HG03064 (cell line): ENCODE results near the gene SMPDL3A.

Experiments used
- ATAC-seq: cut with Tn5 transposase; IDR thresholded peaks from one replicate; pipeline ENCODE4 v1.9.1; 2021; ENCODE audit warnings: low read depth; ENCODE audit not compliant: unreplicated experiment

SMPDL3A gene

GRCh38 chr6:122801397-122801796, 12.3 kb downstream of the SMPDL3A start:
- no peak for ATAC-seq

GRCh38 chr6:122803171-122803661, 14.2 kb downstream of the SMPDL3A start:
- no peak for ATAC-seq

GRCh38 chr6:122804962-122805485, 16.0 kb downstream of the SMPDL3A start:
- no peak for ATAC-seq

GRCh38 chr6:122806291-122806690, 17.2 kb downstream of the SMPDL3A start:
- ATAC-seq = no peak

GRCh38 chr6:122808121-122808885, 19.2 kb downstream of the SMPDL3A start:
- ATAC-seq = no peak

GRCh38 chr6:122809001-122809400, 19.9 kb downstream of the SMPDL3A start:
- ATAC-seq = no peak

- no peak for ATAC-seq
Measured at GRCh38 chr6:122809691-122810090, 20.6 kb downstream of the SMPDL3A start.

- ATAC-seq = no peak
Measured at GRCh38 chr6:122810189-122810588, 21.1 kb downstream of the SMPDL3A start.

GRCh38 chr6:122817358-122817757, 28.3 kb downstream of the SMPDL3A start:
- ATAC-seq = no peak

- ATAC-seq = no peak
Measured at GRCh38 chr6:122817766-122818165, 28.7 kb downstream of the SMPDL3A start.

GRCh38 chr6:122818866-122819265, 29.8 kb downstream of the SMPDL3A start:
- no peak for ATAC-seq

- no peak for ATAC-seq
Measured at GRCh38 chr6:122821095-122821494, 32.0 kb downstream of the SMPDL3A start.

- ATAC-seq = no peak
Measured at GRCh38 chr6:122825163-122825562, 36.1 kb downstream of the SMPDL3A start.

- ATAC-seq = no peak
Measured at GRCh38 chr6:122829456-122829855, 40.4 kb downstream of the SMPDL3A start.

GRCh38 chr6:122831511-122831910, 42.5 kb downstream of the SMPDL3A start:
- ATAC-seq = no peak

- no peak for ATAC-seq
Measured at GRCh38 chr6:122832459-122832858, 43.4 kb downstream of the SMPDL3A start.

GRCh38 chr6:122833021-122833491, 44.0 kb downstream of the SMPDL3A start:
- no peak for ATAC-seq

GRCh38 chr6:122838060-122838780, 49.2 kb downstream of the SMPDL3A start:
- ATAC-seq = no peak

- ATAC-seq = no peak
Measured at GRCh38 chr6:122839472-122839871, 50.4 kb downstream of the SMPDL3A start.

GRCh38 chr6:122839906-122840305, 50.8 kb downstream of the SMPDL3A start:
- ATAC-seq = no peak

GRCh38 chr6:122845464-122845863, 56.4 kb downstream of the SMPDL3A start:
- ATAC-seq = no peak
